HEK293 (cell line): ENCODE data around the gene RNU1-4.
"Not testable (repeated sequence)": the region's sequence is repeated elsewhere in the genome, so short reads cannot be mapped to it uniquely, and the experiment has no call there.

Source experiments
- ZNF660 ChIP-seq: fragments of 450-650 bp; IDR thresholded peaks from 2 replicates; pipeline ENCODE4 v1.5.1; 2018; ENCODE audit warnings: missing biosample characterization, mild to moderate bottlenecking, missing genetic modification characterization
- TF ChIP-seq, protein P1 (sequence below): fragments of 450-650 bp; formaldehyde crosslinking; IDR thresholded peaks from 2 replicates; pipeline ENCODE4 v1.5.1; 2016; ENCODE audit warnings: missing biosample characterization, missing genetic modification characterization
- TF ChIP-seq, protein P2 (sequence below): fragments of 450-650 bp; formaldehyde crosslinking; IDR thresholded peaks from 2 replicates; pipeline ENCODE4 v1.5.1; 2016; ENCODE audit warnings: missing biosample characterization, missing genetic modification characterization, low read depth

DNA sequence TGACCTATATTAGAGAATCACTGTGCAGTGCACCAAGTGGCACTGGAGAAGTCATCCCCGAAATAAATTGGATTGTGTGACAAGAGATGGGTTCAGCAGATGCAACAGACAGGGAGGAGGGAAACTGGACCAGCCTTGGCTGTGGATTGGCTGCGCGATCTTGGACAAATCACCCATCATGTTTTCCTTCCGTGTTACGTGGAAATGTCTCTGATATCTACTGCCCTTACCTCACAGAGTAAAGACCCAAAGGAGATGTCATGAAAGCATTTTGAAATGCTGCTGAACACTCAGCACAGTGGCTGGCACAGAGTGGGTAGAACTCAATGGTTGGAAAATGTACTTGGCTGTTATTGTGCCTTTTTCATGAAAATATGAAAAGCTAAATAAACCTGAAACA is 39.2 kb downstream of the RNU1-4 start:
- TF ChIP-seq, protein P1, sequence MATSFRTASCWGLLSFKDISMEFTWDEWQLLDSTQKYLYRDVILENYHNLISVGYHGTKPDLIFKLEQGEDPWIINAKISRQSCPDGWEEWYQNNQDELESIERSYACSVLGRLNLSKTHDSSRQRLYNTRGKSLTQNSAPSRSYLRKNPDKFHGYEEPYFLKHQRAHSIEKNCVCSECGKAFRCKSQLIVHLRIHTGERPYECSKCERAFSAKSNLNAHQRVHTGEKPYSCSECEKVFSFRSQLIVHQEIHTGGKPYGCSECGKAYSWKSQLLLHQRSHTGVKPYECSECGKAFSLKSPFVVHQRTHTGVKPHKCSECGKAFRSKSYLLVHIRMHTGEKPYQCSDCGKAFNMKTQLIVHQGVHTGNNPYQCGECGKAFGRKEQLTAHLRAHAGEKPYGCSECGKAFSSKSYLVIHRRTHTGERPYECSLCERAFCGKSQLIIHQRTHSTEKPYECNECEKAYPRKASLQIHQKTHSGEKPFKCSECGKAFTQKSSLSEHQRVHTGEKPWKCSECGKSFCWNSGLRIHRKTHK (tag by site-specific recombination): not testable (repeated sequence)
- TF ChIP-seq, protein P2, sequence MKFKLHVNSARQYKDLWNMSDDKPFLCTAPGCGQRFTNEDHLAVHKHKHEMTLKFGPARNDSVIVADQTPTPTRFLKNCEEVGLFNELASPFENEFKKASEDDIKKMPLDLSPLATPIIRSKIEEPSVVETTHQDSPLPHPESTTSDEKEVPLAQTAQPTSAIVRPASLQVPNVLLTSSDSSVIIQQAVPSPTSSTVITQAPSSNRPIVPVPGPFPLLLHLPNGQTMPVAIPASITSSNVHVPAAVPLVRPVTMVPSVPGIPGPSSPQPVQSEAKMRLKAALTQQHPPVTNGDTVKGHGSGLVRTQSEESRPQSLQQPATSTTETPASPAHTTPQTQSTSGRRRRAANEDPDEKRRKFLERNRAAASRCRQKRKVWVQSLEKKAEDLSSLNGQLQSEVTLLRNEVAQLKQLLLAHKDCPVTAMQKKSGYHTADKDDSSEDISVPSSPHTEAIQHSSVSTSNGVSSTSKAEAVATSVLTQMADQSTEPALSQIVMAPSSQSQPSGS (tag by site-specific recombination): not testable (repeated sequence)
- not testable (repeated sequence) for TF ChIP-seq ZNF660 (tag by site-specific recombination)
